Stimulated activated CD4-positive, alpha-beta T cell treated with anti-CD3 and anti-CD28 coated beads, TNF-alpha, amount 100 ng/mL, for 1 hour (primary cell): ENCODE measurements around the gene SETD7.

ENCODE experiments used
- DNase-seq, 3 donors: peaks; one replicate each; pipeline ENCODE4 v3.0.0-alpha.2; 2020; ENCODE audit warnings: low read depth in 3 of 3, low spot score in 1 of 3

Gene SETD7

DNA sequence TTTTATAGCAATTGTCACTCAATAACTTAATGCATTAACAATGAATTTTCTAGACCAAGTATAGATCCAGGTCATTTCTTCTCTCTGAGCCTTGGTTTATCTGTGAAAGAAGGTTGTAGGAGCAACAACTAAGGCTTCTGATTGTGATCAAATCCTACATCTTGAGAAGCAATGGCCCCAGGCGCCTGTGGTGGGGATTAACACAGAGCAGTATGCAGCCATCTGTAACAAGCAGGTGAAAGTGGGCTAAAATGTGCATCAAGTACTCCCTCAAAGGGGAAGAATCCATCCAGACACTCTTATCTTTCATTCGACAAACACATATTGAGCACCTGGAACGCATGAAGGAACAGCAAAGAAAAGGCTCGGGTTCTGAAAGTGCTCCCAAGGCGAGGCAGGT is 19.1 kb upstream of the SETD7 start:
- no peak for DNase-seq

DNA sequence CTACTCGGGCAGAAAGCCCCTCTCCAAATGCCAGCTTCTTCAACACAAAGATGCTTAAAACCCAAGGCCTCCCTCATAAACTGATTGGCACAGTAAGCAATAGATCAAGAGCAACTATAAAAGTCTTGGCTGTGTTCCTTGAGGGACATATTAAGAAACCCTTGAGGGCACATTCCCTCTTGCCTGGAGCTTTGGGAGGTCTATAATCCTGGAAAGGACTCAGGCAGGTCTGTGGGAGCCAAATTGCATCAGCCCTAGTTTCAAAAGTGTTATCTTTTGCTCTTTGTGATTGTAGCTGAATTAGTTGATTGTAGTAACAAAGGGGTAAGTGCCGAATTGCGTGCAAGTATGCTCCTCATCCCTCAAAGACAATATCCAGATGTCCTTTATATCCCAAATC is 18.6 kb upstream of the SETD7 start:
- no peak for DNase-seq

DNA sequence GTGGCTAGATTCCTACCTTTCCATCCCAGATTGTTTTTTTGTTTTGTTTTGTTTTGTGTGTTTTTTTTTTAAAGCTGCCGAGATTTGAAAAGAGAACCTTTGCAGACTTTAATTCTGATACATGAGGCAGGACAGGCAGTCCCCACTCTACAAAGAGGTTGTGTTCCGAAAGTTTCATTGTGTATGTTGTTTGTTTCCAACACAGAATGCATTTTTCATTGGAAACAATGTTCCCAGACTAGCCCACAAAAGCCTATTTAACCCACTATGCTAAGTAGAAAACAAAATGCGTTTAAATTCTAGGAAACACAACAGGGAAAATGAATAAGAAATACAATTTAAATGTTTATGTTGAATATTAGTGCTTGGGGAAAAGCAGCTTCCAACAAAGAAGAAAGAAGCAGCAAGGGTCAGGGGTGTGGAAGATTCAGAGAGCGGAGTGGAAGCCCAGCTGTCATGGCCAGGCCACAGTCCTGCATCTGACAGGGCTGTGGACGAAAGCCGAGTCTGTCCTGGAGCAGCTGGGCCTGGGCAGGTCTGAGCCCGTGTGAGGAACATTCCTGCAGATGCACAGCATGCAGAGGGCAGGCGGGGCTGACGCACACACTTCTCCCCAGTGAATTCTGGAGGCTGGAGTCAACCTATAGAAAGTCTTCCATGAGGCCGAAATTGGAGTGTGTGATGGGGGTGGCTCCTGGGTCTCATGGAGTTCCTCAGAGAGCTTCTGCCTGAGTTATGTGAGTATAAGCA is 12.4 kb upstream of the SETD7 start:
- DNase-seq = no peak

DNA sequence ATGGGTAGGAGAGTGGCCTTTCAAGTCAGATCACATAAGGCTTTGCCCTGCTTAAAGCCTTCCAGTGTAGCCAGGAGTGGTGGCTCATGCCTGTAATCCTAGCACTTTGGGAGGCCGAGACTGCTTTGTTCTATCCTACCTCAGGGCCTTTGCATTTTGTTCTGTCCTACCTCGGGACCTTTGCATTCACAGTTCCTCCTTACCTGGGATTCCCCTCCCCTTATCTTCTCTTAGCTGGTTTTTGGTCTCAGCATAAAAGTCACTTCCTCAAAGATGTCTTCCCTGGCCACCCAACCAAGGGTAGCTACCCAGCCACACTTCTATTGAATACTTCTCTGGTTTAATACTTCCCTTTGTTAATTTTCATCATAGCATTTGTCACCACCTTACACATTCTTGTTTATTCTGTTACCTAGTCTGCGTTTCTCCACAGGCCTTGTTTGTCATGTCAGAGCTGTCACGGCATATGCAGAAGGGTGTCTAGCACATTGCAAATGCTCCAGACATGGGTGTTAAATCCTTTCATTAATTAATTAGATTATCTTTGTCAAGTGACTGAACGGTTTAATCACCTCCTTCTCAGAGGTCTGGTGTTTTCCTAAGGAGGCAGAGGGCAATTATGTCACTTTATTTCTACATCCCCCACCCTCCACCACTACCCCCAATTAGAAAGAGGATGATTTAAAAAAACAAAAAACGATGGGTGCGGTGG is 11.3 kb upstream of the SETD7 start:
- no peak for DNase-seq

DNA sequence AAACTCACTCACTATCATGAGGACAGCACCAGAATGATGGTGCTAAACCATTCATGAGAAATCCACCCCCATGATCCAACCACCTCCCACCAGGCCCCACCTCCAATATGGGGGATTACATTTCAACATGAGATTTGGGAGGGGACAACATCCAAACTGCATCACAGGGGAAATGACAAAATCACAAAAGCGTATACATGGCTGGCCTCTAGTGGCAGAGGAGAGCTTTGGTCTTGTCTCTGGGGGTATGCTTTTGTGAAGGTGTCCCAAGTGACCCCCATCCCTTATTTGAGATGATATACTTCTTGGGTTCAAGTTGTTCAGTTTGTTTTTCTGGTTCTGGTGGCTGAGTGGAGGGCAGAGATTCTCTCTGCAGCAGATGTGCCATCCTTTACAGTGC is 8.5 kb upstream of the SETD7 start:
- DNase-seq = no peak

DNA sequence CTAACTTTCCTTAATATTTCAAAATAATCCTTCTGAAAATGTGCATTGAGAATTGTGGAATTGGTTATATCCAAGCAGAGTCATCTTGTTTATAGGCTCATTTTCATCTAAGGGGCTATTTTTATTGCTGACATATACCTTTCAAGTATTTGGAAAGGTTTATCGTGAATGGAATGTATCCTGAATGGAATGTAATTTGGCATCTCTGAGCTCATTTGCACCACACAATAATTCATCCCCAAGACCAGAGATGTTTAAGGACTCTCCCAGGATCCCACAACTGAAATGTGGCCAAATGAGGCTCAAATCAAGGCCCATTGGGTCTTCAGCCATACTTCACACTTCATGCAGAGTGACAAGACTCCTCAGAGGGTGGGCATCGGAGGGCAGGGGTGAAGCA is 7.5 kb upstream of the SETD7 start:
- DNase-seq = no peak

DNA sequence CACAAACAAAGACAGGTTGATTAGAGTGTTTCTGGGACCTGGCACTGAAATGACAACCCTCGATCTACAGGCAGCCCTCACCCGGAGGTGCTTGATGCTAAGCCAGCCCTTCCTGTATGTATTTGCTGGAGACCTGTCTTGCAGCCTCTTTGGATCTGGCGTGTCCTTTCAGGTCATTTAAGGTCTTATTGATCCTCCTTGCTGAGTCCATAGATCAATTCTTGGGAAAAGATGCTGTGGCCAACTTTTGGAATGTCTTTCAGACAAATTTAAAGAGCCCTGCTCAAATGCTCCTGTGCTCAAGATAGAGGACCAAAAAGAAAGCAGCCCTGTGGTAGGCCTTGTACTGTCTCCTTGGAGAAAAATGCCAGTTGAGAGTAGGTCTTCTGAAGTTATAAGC is 6.8 kb upstream of the SETD7 start:
- no peak for DNase-seq

DNA sequence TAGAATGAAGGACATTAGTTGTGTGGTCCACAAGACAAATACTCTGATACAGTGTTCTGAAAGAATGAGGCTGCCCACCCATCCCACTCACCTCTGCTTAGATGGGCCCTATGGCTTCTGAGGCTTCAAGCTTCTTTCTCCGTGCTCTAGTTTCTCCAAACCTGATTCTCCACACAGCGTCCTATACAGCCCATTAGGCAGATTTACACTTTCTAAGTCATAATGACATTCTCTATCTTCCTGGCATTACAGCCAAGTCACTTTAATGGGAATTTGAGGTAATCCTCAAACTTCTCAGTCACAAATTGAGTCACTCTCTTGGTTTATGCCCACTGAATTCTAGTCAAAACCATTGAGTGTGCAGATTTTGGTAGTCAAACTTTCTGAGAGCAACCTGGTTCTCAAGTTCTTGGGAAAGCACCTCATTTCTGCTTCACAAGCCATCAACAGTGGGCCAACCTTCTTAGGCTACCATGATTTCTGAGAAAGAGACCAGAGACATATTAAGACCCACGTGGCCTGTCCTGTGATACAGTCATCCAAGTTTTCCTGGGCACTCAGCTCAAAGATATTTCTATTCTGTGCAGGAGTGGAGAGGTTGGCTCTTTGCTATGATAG is 6.2 kb upstream of the SETD7 start:
- DNase-seq = no peak

DNA sequence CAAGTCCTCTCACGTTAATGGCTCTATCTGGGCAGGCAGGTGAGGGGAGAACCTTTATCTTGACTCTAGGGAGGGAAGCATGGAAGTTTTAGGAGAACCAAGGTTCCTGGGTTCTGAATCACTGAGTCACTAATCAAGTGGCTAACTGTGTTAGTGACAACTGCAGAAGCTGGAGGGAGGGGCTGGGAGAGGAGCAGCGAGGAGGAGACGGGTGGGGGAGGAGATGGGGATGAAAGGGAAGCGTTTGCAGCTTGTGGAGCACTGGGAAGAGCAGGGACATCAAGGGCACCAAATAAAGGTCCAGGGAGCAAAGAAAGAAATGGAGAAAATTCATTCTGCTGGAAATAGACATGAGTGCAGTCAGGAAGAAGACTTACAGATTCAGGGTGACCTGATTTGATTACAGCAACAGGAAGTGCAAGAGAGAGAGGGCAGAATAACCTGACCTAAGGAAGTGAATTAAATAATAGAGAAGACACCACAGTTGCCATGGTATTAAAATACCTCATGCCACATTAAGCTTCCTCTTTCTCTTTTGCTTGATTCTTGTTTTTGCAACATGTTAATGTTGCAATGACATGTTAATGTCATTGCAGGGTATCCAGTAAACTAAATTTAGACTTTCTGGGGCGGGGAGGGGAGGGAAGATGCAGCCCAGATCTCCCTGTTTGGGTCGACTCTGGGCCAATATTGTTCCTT is 4.5 kb upstream of the SETD7 start:
- no peak for DNase-seq

DNA sequence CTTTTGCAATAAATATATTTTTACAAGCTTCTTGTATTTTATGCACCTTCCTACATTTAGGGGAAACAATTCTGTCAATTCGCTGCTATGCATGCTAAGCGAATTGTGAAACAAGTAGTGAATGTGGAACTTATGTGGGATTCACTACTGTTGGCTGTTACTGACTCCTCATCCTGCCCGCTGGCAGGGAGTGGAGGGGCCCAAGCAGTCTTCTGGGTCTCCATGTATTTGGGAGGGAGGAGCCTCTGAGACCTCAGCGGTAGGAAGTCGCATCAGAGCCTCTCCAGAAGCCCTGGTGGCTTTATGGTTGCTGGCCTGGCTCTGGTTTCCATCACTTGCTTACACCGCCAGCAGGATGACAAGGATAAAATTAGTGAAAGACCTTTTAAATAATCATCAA is 3.7 kb upstream of the SETD7 start:
- no peak for DNase-seq

DNA sequence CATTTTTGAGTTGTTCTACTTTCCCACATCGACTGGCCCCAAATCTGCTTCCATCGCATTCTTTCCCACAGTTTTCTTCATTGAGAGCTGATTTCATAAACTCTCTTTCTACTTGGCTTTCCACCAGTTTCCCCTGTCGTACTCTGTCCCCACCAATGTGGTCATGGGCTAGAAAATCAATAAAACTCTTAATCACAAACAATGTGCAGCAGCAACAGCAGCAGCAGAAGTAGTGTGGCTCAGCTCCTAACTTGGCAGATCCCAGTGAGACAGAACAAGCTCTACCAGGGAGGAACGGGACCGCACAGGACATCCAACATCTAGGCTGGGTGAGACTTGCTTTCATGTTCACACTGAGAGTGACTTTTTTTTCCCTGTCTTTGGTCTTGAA is 3.1 kb upstream of the SETD7 start:
- DNase-seq = no peak

DNA sequence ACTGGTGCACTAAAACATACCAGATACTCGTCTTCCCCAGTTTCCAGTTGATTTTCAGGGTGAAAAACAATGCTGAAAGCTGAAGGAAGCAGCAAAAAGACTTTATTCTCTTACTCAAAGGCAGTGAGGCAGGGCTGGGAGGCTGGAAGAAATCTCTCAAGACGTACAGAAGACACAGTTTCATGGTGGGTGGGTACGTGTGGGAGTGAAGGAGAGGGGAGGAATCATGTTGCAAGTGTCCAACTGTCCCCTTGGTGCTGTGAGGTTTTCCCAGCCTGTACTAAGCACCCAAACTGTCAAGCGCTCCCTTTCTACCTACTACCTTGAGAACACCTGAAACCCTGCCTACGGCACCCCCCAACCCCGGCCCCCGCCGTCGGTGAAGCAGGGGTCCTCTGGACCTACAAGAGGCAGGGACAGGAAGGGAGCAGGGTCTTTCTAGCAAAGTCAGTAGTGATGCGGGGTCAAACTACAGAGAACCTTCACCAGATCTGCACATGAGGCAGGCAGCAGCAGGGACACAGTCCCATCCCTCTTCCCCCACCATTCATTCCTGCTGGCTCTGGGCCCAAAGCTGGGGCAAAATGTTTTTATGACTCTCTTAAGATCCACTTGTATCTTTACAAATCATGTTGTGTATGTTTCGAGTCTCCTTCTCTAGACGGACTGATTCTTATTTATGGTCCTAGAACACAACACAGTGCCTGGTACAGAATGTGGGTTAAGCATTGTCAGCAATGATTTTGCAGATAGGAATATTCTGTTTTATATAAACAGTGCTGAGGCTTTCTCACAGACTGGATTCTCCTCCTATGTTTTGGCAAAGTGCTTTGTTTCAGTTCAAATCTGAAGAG is 2.4 kb upstream of the SETD7 start:
- no peak for DNase-seq

DNA sequence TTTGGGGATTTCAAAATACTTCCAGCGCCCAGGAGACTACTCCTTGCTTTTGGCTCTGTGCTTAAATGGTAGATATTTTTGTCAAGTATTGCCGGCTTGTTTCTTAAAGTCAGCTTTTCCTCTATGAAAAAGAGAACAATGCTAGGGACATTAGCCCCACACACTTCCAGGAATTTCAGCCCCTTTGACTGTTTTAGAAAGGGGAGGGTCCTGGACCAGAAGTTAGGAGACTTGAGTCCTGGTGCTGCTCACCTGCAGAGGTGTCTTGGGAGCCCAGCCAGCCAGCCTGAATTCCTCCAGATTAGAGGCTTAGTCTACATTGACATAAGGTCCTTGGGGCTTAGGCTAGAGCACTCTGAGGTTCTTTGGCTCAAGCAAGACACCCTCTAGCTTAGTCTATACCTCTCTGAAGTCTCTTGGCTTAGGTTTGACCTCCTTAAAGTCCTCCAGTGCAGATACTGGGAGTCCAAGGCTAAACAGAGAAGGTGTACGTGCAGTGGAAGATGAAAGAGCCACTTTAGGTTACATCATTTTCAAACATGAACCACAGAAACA is 1.6 kb upstream of the SETD7 start:
- DNase-seq = no peak

DNA sequence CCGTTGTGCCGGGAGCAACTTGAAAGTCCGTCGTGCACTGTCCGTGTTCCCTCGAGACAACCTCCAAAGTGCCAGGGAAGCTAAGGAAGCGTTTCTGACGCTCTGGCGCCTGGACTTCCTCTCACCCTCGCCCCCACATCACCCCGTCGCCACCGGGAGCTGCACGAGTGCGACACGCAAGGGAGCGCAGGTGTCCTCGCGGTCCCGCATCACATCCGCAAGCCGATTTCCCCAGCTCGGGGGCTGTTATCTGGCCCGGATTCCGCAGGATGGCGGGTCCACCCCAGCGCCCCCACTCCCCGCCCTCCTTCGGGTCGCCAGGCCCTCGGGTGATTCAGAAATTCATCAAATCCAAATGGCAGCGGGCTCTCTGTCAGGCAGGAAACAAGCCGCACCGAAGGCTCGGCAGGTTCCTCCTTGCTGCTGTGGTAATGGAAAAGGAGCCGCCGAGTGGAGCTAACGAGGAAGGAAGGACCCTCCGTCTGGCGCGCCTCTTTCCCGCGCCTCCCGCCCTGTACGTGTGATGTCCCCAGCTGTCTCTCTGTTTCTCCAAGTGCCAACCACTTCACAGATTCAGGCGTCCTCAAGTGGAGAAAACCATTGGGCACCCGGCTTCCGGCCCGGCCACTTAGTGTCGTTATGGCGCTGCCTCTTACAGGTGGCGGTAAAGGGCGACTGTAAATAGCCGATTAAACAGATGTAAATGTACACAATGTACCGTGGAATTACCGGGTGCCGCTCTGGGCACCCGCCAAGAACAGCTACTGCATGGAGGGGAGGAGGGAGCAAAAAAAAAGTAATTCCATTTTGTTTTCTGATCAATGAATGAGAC is 921 bp upstream of the SETD7 start:
- peak in 1 of 3 donors; percentile 32 for DNase-seq

DNA sequence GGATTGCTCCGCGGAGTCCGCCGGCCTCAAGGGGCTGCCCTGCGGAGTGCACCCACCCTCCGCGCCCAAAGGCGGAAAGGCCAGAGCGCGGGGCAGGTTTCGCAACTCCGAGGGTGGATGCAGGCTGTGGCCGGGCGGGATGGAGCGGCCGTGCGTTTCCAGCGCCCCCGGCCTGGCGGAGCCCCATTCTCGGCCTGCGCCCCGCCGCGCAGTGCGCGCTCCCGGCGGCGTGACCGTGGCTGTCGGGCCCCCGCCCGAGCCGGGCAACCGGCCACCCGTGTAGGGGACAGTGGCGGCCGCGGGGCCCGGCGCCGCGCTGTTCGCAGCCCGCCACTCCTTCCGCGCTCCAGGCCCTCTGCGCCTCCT is 331 bp downstream of the SETD7 start:
- DNase-seq = no peak

DNA sequence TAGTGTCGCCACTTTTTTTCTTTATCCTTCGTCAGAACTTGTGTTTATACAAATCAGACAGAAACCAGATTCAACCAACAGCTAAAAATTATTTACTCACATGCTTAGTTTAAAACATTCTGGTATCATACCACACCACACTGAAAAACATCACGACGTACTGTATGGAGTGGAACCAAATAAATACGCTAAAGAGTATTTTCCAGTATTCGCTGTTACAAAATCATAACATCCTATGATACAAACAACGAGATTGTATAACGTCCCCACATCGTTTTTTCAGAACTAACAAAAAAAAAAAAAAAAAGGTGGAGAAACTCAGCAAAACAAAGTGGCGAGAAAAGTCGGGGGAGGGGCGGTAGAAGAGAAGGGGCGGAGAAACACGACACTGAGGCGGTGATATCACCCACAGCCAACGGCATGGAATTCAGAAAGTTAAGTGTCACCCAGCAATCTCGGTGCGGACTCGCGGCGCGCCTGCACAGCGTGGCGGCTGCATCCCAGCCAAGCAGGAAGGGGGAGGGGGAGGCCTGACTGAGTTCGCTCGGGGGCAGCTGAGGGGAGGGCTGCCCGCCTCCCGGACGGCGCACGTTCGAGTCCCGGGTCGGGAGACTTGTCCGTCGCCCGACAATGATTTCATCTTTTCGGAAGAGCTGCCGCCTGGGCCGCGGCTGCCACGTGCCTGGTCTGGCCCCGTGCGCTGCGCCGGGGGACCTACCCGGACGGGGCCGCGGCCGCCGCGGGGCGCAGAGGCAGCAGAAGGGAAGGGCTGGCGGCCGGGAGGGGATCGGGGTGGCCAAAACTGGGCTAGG is 920 bp downstream of the SETD7 start:
- DNase-seq = peak; percentile 61 to 64 (median 64)

DNA sequence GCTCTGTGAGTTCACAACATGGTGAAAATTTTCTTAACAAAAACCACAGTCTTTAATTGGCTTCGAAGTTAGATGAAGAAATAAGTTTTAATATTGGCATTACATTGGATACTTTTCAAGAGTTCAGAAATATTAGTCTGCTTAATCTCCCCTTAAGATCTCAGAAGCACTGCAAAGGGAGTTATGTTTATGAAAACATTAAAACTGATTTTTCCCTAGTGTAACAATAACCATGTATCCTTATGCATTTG is 1.5 kb downstream of the SETD7 start:
- DNase-seq = no peak

DNA sequence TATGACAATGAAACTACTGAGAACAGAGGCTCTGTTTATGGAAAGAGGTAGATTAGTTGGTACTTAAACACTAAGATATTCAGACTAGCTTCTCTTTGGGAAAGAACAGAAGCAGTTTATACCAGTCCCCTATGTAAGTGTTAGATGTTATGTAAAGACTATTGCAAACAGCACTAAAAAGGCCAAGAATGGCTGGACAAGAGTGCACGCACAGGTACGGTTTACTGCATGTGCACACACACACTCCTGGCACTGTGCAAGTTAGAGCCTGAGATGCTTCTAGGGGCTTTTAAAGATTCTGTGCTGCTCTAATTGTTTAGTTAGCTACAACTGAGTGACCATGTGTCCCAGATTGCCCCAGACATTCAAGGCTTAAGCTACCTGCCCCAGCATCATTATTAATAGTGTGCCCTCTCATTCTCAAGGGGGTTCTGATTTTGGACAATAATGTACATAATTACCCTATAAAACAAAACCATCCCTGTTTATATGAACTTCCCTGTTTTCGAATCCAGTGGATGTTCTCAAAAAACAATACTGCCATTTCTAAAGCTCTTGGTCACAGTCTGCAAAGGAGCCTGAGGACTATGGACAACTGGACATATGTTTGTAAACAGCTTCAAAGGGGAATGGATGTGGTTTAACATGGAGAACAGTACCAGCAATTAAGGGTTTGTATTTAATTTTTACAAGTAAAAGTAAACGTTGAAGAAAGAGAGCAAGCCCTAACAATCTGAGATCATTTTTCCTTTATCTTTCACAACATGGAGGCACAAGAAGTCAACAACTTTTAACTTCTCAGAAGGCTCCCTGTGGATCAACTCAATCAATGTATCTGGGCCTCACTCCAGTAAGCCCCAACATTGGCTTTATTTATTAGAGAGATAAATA is 2.0 kb downstream of the SETD7 start:
- no peak for DNase-seq
